Smooth muscle cell (in vitro differentiated cells): ENCODE measurements around the gene BPIFA1. TPM values are rescaled to one million over a fixed set of nuclear protein-coding genes. Genes with fewer than 3 reads are reported as not detected.

ENCODE experiments used
- DNase-seq: peaks from one replicate; lab custom pipeline; 2025; ENCODE audit not compliant: unreplicated experiment; lab: John Stamatoyannopoulos, UW
- H2AFZ ChIP-seq: fragments of 200-600 bp; sonication (generic); 2 replicates; pipeline ENCODE4 v1.6.0; 2016; ENCODE audit warnings: antibody characterized with exemption, low read depth, mild to moderate bottlenecking
- H3F3A ChIP-seq: fragments of 200-600 bp; sonication (generic); 2 replicates; pipeline ENCODE4 v1.6.0; 2017; ENCODE audit warnings: antibody characterized with exemption, low read depth
- H3K27ac ChIP-seq: fragments of 200-600 bp; sonication (generic); 2 replicates; pipeline ENCODE4 v1.5.1; 2016; ENCODE audit warnings: low read depth, mild to moderate bottlenecking
- H3K27me3 ChIP-seq: fragments of 200-600 bp; sonication (generic); 2 replicates; pipeline ENCODE4 v1.6.1; 2016; ENCODE audit warnings: low read depth, mild to moderate bottlenecking
- H3K36me3 ChIP-seq: fragments of 200-600 bp; sonication (generic); 2 replicates; pipeline ENCODE4 v1.5.1; 2016; ENCODE audit warnings: low read depth
- H3K4me1 ChIP-seq: fragments of 200-600 bp; sonication (generic); 2 replicates; pipeline ENCODE4 v1.5.1; 2016; ENCODE audit warnings: low read depth
- H3K4me2 ChIP-seq: fragments of 200-600 bp; sonication (generic); 2 replicates; pipeline ENCODE4 v1.6.0; 2016; ENCODE audit warnings: mild to moderate bottlenecking
- H3K4me3 ChIP-seq: fragments of 200-600 bp; sonication (generic); 2 replicates; pipeline ENCODE4 v1.5.1; 2016; ENCODE audit warnings: mild to moderate bottlenecking
- H3K79me2 ChIP-seq: fragments of 200-600 bp; sonication (generic); 2 replicates; pipeline ENCODE4 v1.6.0; 2016; ENCODE audit warnings: low read depth, mild to moderate bottlenecking
- H3K9ac ChIP-seq: fragments of 200-600 bp; sonication (generic); 2 replicates; pipeline ENCODE4 v1.6.0; 2016; ENCODE audit warnings: low read depth
- H3K9me3 ChIP-seq: fragments of 200-600 bp; sonication (generic); replicated peaks from 2 replicates; pipeline ENCODE4 v1.5.1; 2016; ENCODE audit warnings: low read depth
- H4K20me1 ChIP-seq: fragments of 200-600 bp; sonication (generic); 2 replicates; pipeline ENCODE4 v1.6.0; 2016; ENCODE audit warnings: low read depth
- WGBS: methylation state at CpG from one replicate; pipeline ENCODE4 v1.1.7; 2016; ENCODE audit warnings: low lambda C conversion rate; 5-methylcytosine and 5-hydroxymethylcytosine counted together
- polyA plus RNA-seq: library from polyadenylated mRNA; unstranded; fragments of >200 nt; fragmentation: Nextera tagmentation; extraction: Ambion mirVana; gene quantifications from 2 replicates; pipeline ENCODE4 v1.2.1, GENCODE V29; 2016
- total RNA-seq: library from RNA; depleted of rRNA; stranded (reverse); fragments of >200 nt; gene quantifications from 2 replicates; pipeline ENCODE4 v1.2.3, GENCODE V29; 2014
- TF ChIP-seq, protein P1 (sequence below): fragments of 200-600 bp; sonication (generic); IDR thresholded peaks from 2 replicates; pipeline ENCODE4 v1.5.1; 2017; ENCODE audit warnings: borderline replicate concordance, mild to moderate bottlenecking, antibody characterized with exemption; ENCODE audit not compliant: insufficient read depth, poor library complexity, severe bottlenecking

Gene BPIFA1
- total and polyA plus RNA-seq, 2 experiments from 2014 or later = not detected

DNA sequence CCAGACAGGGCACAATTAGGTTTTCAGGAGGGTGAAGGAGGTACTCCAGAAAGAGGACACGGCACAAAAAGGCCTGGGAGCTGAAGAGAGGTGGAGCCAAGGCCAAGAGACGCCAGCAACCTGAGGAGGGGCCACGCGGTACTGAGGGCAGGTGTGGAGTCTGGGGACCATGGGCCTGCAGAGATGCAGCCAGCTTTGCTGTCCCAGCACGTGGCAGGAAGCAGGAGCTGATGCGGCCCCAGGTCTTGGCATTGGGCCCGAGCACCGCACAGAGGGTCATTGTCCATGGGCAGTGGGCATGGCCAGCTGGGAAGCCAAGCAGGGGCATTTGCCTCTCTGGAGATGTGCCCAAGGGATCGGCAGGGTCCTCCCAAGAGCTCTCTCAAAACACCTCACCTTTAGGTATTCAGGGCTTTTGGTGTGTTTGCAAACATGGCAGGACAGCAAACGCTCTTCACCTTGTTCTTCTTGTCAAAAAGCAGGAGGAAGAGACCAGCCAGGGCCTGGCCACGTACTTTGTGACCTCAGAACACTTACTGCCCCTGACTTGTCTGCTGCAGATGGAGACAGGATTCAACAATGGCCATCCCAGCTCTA is 45.9 kb downstream of the BPIFA1 start:
- WGBS = 91% methylated on average over 11 of the region's 11 CpGs
- Histone ChIP-seq H2AFZ (no peak overlapping the region), H3K4me1 (no peaks in the 10 kb centered on the region), H3F3A (no peaks in the 10 kb centered on the region), H3K4me3 (no peak overlapping the region), H3K27ac (no peak overlapping the region), H4K20me1 (no peaks in the 10 kb centered on the region), H3K4me2 (no peak overlapping the region), H3K79me2 (no peaks in the 10 kb centered on the region), H3K9me3 (no peaks in the 10 kb centered on the region), H3K9ac (no peak overlapping the region), H3K36me3 (no peaks in the 10 kb centered on the region), H3K27me3 (peaks cover 21% of the 10 kb centered on the region)
- no peak for DNase-seq
- TF ChIP-seq, protein P1, sequence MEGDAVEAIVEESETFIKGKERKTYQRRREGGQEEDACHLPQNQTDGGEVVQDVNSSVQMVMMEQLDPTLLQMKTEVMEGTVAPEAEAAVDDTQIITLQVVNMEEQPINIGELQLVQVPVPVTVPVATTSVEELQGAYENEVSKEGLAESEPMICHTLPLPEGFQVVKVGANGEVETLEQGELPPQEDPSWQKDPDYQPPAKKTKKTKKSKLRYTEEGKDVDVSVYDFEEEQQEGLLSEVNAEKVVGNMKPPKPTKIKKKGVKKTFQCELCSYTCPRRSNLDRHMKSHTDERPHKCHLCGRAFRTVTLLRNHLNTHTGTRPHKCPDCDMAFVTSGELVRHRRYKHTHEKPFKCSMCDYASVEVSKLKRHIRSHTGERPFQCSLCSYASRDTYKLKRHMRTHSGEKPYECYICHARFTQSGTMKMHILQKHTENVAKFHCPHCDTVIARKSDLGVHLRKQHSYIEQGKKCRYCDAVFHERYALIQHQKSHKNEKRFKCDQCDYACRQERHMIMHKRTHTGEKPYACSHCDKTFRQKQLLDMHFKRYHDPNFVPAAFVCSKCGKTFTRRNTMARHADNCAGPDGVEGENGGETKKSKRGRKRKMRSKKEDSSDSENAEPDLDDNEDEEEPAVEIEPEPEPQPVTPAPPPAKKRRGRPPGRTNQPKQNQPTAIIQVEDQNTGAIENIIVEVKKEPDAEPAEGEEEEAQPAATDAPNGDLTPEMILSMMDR = no peak

DNA sequence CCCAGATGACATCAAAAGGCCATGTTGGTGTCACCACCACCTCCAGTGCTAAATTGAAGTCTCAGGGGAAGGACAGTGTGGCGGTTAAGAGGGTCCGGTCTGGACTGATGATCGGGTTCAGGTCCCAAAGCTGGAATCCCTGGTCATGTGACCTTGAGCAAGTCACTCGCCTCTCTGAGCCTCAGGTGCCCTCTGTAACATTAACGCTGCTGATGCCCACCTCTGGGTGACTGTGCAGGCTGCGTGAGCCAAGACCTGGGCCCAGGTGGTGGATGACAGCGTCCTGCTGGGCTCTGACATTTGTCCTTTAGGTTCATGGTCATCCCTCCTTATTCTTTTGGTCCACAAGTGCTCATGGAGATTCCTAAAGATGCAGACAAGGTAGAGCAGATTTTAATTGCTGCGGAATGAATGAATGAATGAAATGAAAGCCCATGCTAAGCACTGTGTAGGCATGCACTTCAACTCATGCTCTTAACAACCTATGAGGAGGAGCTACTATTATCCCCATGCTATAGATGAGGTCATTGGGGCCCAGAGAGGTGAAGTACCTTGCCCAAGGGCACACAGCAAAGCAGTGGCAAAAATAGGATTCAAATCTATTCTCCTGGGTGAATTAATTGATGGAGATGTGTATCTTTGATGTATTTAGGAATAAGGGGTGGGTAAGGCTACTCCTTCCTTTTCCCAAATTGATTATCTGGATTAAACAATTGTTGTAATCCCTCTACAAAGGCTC is 46.6 kb downstream of the BPIFA1 start:
- Histone ChIP-seq H3F3A (no peaks in the 10 kb centered on the region), H2AFZ (no peak overlapping the region), H3K79me2 (no peaks in the 10 kb centered on the region), H3K36me3 (no peaks in the 10 kb centered on the region), H3K27me3 (peaks cover 28% of the 10 kb centered on the region), H3K4me2 (no peak overlapping the region), H3K4me3 (no peak overlapping the region), H3K27ac (no peak overlapping the region), H3K9me3 (no peaks in the 10 kb centered on the region), H4K20me1 (no peaks in the 10 kb centered on the region), H3K9ac (no peak overlapping the region), H3K4me1 (no peaks in the 10 kb centered on the region)
- DNase-seq = no peak
- 87% methylated on average over 8 of the region's 8 CpGs for WGBS
- TF ChIP-seq, protein P1 = no peak

DNA sequence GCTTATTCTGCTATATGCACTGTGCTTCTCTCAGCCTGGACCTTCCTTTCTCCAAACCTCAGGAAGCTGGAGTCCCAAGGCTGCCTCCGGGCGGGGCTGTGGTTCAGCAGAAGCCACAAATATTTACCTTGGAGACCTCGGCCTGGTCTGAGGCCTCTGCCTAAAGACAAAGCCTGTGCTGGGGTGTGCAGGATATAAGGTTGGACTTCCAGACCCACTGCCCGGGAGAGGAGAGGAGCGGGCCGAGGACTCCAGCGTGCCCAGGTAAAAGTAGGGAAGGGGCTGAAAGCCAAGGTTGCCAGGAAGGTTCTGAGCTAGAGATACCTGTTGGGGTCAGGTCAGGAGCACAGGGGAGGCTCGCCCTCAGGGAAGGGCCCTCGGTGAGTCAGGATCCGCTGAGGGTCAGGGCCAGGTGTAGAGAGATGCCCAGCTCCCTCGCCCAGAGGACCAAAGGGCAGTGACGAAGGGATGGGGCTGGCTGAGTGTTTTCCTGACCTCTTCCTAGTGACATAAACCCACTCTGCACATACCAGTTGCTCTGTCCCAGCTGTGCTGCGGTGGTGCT is 47.3 kb downstream of the BPIFA1 start, which contains the start of gene BPIFB1:
TSS of gene BPIFB1 (plus strand) at position 224 of the 565 bp plus-strand sequence. CDS start 2,860 bp downstream, outside the sequence.
- H3K27ac ChIP-seq = no peak within 1 kb of the TSS
- no peaks in the 10 kb centered on the region for H3F3A ChIP-seq
- H3K4me1 ChIP-seq = no peaks in the 10 kb centered on the region
- no peak within 1 kb of the TSS for H3K4me3 ChIP-seq
- H3K79me2 ChIP-seq = no peaks in the 10 kb centered on the region
- no peaks in the 10 kb centered on the region for H4K20me1 ChIP-seq
- 86% methylated on average over 13 of the region's 13 CpGs for WGBS
- peaks cover 34% of the 10 kb centered on the region for H3K27me3 ChIP-seq
- no peak within 1 kb of the TSS for H3K4me2 ChIP-seq
- H3K9ac ChIP-seq = no peak within 1 kb of the TSS
- no peak for DNase-seq
- no peaks in the 10 kb centered on the region for H3K9me3 ChIP-seq
- no peak within 1 kb of the TSS for H2AFZ ChIP-seq
- H3K36me3 ChIP-seq = no peaks in the 10 kb centered on the region
- TF ChIP-seq, protein P1 = no peak
